Measurements from ENCODE around the gene ZNF778. TPM values are rescaled to one million over a fixed set of nuclear protein-coding genes. Genes with fewer than 3 reads are reported as not detected.

The ZNF778 gene
- total RNA-seq, 1 experiment from 2014 or later = 19.5 TPM

DNA sequence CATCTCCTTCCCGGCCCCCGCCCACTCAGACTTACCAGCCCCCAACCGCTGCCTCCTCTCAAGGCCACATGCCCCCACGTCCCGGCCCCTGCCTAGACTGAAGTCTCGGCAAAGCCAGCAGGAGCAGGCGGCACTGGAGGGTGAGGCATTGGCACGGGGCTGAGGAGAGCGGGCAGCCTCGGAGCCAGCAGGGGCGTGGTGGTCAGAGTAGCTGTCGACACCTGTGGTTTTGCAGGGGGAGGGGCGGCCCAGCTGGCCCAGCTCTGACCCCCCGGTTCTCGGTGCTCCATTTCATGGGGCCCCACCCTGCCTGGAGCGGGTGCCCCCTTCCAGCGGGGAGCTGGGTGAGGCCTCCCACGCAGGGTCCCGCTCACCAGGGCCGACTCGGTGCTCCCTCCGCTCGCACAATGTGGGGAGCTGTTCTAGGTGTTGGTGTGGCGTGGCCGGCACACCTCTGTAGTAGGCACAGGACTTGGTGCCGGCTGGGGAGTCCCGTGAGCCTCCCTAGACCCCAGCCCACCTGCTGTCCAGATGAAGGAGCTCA lies 41.3 kb upstream of the ZNF778 start:
- CTCF ChIA-PET = interaction anchor here (1.0 to 1.3 kb wide), 2 partner anchors 17 to 40 kb away, joined by 3 read pairs; no protein-coding TSS in a partner anchor
- Histone ChIP-seq H3K4me2 (ENCODE audit: low read length) (no peak overlapping the region), H3K36me3 (ENCODE audit: control insufficient read depth in 1 of 2, insufficient read depth in 2 of 2, low read length in 2 of 2) (no peaks in the 10 kb centered on the region), H3K4me1 (ENCODE audit: control insufficient read depth in 1 of 2, insufficient read depth in 2 of 2, low read length in 2 of 2) (peaks cover 6 to 11% of the 10 kb centered on the region in 2 experiments), H3K27ac (ENCODE audit: low read depth, low read length) (no peak overlapping the region), H3K9me2 (ENCODE audit: insufficient read depth) (no peaks in the 10 kb centered on the region), H3K9me3 (ENCODE audit: control insufficient read depth in 1 of 2, insufficient read depth in 1 of 2, low read depth in 1 of 2, low read length in 2 of 2) (no peaks in the 10 kb centered on the region), H2AFZ (ENCODE audit: low read depth, low read length, poor library complexity, severe bottlenecking) (no peak overlapping the region), H3K79me2 (ENCODE audit: insufficient read depth, low read length) (no peaks in the 10 kb centered on the region), H3K4me3 (replicated peaks in 1 of 2; ENCODE audit: low read depth in 1 of 2, low read length in 2 of 2) (no peak overlapping the region), H3K9ac (ENCODE audit: low read length) (no peak overlapping the region), H4K20me1 (ENCODE audit: insufficient read depth) (no peaks in the 10 kb centered on the region), H3K27me3 (ENCODE audit: insufficient read depth, low read length) (no peaks in the 10 kb centered on the region)
- DNase-seq (ENCODE audit: low read depth, low spot score) = no peak
- BruUV-seq (replicated peaks) = no TSS peak
- intact Hi-C loops (cut with micrococcal nuclease) = no loop called here
- RAD21 ChIA-PET (ENCODE audit: low non-redundant PET in 1 of 2, low total read pairs in 2 of 2, uncharacterized antibody in 2 of 2, unreplicated experiment in 2 of 2) = no interaction called here
- POLR2A ChIA-PET = no interaction called here
- TF ChIP-seq JUND (IDR thresholded peaks at IDR 0.05) (no peak), SIN3A (IDR thresholded peaks at IDR 0.05; ENCODE audit: low read depth) (no peak), ELF1 (IDR thresholded peaks at IDR 0.05; ENCODE audit: borderline replicate concordance, low read depth) (no peak), ZNF274 (IDR thresholded peaks at IDR 0.05; ENCODE audit: low read depth, low read length) (no peak), EZH2 (IDR thresholded peaks at IDR 0.05) (no peak), SP1 (IDR thresholded peaks at IDR 0.05; ENCODE audit: low read depth) (no peak)
- TF ChIP-seq, protein P1, sequence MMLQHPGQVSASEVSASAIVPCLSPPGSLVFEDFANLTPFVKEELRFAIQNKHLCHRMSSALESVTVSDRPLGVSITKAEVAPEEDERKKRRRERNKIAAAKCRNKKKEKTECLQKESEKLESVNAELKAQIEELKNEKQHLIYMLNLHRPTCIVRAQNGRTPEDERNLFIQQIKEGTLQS (IDR thresholded peaks at IDR 0.05) = no peak
- TF ChIP-seq, protein P2, sequence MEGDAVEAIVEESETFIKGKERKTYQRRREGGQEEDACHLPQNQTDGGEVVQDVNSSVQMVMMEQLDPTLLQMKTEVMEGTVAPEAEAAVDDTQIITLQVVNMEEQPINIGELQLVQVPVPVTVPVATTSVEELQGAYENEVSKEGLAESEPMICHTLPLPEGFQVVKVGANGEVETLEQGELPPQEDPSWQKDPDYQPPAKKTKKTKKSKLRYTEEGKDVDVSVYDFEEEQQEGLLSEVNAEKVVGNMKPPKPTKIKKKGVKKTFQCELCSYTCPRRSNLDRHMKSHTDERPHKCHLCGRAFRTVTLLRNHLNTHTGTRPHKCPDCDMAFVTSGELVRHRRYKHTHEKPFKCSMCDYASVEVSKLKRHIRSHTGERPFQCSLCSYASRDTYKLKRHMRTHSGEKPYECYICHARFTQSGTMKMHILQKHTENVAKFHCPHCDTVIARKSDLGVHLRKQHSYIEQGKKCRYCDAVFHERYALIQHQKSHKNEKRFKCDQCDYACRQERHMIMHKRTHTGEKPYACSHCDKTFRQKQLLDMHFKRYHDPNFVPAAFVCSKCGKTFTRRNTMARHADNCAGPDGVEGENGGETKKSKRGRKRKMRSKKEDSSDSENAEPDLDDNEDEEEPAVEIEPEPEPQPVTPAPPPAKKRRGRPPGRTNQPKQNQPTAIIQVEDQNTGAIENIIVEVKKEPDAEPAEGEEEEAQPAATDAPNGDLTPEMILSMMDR (IDR thresholded peaks at IDR 0.05 in 2 of 3, conservative IDR thresholded peaks at IDR 0.05 in 1 of 3; ENCODE audit: borderline replicate concordance in 1 of 3, insufficient read depth in 1 of 3, low read depth in 2 of 3, low read length in 2 of 3) = no peak
- no peak for ATAC-seq

DNA sequence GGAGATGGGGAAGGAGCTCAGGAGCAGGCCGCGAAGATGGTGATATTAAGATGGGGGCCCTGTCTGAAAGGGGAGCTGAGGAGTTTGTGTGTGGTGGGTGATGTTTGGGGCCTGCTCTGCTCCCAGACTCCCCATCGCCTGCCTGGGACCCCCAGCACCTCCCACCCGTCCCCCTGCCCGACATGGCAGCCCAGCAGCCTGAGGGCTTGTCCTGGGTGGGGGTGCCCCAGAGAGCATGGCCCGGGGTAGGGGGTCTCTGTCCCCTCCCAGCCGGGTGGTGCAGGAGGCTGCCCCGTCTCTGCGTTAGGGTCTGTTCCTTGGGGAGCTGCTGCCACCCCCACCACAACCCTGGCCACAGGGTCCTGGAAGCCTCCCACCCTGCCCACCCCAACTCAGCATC lies 40.8 kb upstream of the ZNF778 start:
- Histone ChIP-seq H3K9ac (ENCODE audit: low read length) (no peak overlapping the region), H2AFZ (ENCODE audit: low read depth, low read length, poor library complexity, severe bottlenecking) (no peak overlapping the region), H3K4me2 (ENCODE audit: low read length) (no peak overlapping the region), H3K4me3 (replicated peaks in 1 of 2; ENCODE audit: low read depth in 1 of 2, low read length in 2 of 2) (no peak overlapping the region), H3K4me1 (ENCODE audit: control insufficient read depth in 1 of 2, insufficient read depth in 2 of 2, low read length in 2 of 2) (peaks cover 8 to 14% of the 10 kb centered on the region in 2 experiments), H3K9me2 (ENCODE audit: insufficient read depth) (no peaks in the 10 kb centered on the region), H3K27ac (ENCODE audit: low read depth, low read length) (no peak overlapping the region), H4K20me1 (ENCODE audit: insufficient read depth) (no peaks in the 10 kb centered on the region), H3K27me3 (ENCODE audit: insufficient read depth, low read length) (no peaks in the 10 kb centered on the region), H3K79me2 (ENCODE audit: insufficient read depth, low read length) (no peaks in the 10 kb centered on the region), H3K9me3 (ENCODE audit: control insufficient read depth in 1 of 2, insufficient read depth in 1 of 2, low read depth in 1 of 2, low read length in 2 of 2) (no peaks in the 10 kb centered on the region), H3K36me3 (ENCODE audit: control insufficient read depth in 1 of 2, insufficient read depth in 2 of 2, low read length in 2 of 2) (no peaks in the 10 kb centered on the region)
- ATAC-seq (no peak), DNase-seq (ENCODE audit: low read depth, low spot score) (no peak)
- TF ChIP-seq JUND (IDR thresholded peaks at IDR 0.05) (no peak), FOSL1 (IDR thresholded peaks at IDR 0.05; ENCODE audit: low read depth) (no peak), TCF7L2 (IDR thresholded peaks at IDR 0.05; ENCODE audit: borderline replicate concordance, extremely low read depth, insufficient read depth, insufficient read length) (no peak), RAD21 (IDR thresholded peaks at IDR 0.05; ENCODE audit: low read depth) (no peak), ZNF274 (IDR thresholded peaks at IDR 0.05; ENCODE audit: low read depth, low read length) (no peak), POLR2AphosphoS5 (IDR thresholded peaks at IDR 0.05; ENCODE audit: low read depth, low read length) (no peak), SIN3A (IDR thresholded peaks at IDR 0.05; ENCODE audit: low read depth) (no peak)
- TF ChIP-seq, protein P1 (IDR thresholded peaks at IDR 0.05) = no peak
- ChIA-PET RAD21 (ENCODE audit: low non-redundant PET in 1 of 2, low total read pairs in 2 of 2, uncharacterized antibody in 2 of 2, unreplicated experiment in 2 of 2) (no interaction called here), CTCF (interaction anchor here (1.3 kb wide), 1 partner anchor 39 kb away, joined by 3 read pairs; no protein-coding TSS in a partner anchor), POLR2A (no interaction called here)
- intact Hi-C loops (cut with micrococcal nuclease) = no loop called here
- no TSS peak for BruUV-seq (replicated peaks)
